Measurements from ENCODE around the gene KCP.
"Not testable (repeated sequence)": the region's sequence is repeated elsewhere in the genome, so short reads cannot be mapped to it uniquely, and the experiment has no call there.

Gene KCP

DNA sequence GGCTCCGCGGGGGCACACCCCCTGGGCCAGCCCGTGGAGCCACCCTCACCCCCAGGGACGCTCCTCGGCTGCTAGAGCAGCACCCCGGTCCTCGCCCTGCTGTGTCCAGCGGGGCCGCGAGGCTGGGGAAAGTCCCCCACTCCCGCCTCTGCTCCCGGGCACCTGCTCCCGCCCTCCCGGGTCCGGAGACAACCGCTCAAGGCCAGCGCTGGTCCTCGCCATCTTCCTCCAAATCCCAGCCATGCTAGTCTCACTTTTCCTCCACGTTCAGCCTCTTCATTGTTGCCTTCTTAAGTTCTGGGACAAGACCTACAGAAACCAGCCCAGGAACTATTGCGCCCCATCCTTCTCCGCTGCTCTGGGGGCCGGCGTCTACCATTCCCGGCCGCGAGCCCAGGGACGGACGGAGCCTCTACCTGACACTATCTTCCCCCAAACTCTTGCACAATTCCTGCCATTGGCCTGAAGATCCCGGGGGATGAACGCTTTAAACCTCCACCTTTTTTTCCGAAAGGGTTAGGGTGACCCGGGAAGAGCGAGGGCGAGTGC, 4.8 kb upstream of the KCP start:
- H3K4me3 ChIP-seq (ENCODE audit: low read depth, low read length): peak overlapping the region; percentile 17; the same call in 1 of the 2 replicates
- TF ChIP-seq CTCF (IDR thresholded peaks at IDR 0.05; ENCODE audit: low read depth, low read length, missing control alignments): no peak
- no peak for DNase-seq (ENCODE audit: low read depth)

- H3K4me3 ChIP-seq (ENCODE audit: low read depth, low read length): no peak overlapping the region
Measured at GRCh38 chr7:128914566-128915151, 4.2 kb upstream of the KCP start.

DNA sequence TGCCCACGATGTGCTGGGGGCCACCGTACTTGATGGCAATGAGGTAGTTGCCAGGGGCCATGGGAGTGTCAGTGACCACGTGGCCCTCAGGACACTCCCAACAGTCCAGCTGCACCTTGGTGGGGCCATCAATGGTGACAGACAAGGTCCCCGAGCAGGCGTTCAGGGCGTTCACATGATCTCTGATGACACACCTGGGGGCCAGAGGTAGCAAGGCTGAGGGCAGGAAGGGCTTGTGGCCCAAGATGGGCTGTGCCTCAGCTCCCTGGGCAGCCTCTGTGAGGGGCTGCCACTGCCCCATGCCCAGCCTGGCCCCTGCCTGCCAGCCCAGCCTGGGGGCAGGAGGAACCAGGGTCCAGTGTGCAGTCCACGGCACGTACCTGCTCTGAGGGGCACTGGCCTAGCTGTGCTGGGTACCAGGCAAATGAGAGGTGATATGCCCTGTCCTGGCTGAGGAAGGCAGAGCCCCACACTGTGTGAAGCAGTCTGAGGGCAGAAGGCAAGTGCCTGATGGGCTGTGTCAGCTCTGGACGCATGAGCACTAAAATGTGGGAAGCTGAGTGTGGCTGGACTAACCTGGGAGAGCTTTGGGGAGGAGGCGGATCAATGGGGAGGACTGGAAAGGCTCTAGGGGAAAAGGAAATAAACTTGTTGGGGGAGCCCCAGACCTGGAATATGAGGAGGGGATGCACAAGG, 3.5 kb upstream of the KCP start:
- no peak for TF ChIP-seq CTCF (IDR thresholded peaks at IDR 0.05; ENCODE audit: low read depth, low read length, missing control alignments)
- H3K4me3 ChIP-seq (ENCODE audit: low read depth, low read length): no peak overlapping the region
- DNase-seq (ENCODE audit: low read depth): no peak

More at GRCh38 chr7:128914566-128915151, 4.2 kb upstream of the KCP start:
- peak; percentile 26 for TF ChIP-seq CTCF (IDR thresholded peaks at IDR 0.05; ENCODE audit: low read depth, low read length, missing control alignments)
- no peak for DNase-seq (ENCODE audit: low read depth)

DNA sequence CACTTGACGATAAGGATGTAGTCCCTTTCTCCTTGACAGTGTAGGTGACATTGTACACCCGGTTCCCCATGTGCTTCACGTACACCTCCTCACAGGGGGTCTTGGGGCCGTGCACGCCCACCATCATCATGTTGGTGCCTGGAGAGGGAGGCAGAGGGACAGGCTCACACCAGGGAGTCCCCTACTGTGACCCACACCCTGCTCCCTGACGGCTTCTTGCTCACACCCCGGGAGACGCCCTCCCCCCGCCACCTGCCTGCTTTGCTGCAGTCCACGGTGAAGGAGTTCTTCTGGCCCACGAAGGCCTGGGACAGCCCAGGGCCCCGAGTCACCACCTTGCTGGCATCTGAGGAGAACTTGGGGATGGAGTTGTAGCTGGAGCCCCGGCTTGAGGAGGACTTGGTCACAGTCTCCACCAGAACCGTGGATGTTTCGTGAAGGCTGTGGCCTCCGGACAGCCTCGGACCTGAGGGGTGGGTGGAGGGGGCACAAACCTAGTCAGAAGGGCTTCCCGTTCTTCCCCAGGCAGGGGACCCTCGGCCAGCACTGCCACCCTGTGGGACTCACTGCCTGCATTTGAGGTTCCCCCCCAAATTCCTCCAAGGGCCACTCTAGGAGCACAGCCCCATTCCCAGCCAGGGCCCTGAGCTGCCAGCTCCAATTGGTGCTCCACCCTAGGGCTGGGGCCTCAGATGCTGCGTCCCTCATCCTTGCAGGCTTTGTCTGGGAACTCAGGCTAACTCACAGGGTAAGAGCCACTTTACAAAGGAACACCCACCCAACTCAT, 2.4 kb upstream of the KCP start:
- H3K4me3 ChIP-seq (ENCODE audit: low read depth, low read length); DNase-seq (ENCODE audit: low read depth): not testable (repeated sequence)

- no peak for TF ChIP-seq CTCF (IDR thresholded peaks at IDR 0.05; ENCODE audit: low read depth, low read length, missing control alignments)
- no peak for DNase-seq (ENCODE audit: low read depth)
- H3K4me3 ChIP-seq (ENCODE audit: low read depth, low read length): no peak overlapping the region
Measured at GRCh38 chr7:128912281-128912680, 1.8 kb upstream of the KCP start.

GRCh38 chr7:128911423-128912031, 1.0 kb upstream of the KCP start:
- DNase-seq (ENCODE audit: low read depth): no peak

More at GRCh38 chr7:128911423-128912031, 1.0 kb upstream of the KCP start:
- TF ChIP-seq CTCF (IDR thresholded peaks at IDR 0.05; ENCODE audit: low read depth, low read length, missing control alignments): no peak
- no peak overlapping the region for H3K4me3 ChIP-seq (ENCODE audit: low read depth, low read length)

All from GM12864 (cell line).